HG03457 (cell line): Measurements from ENCODE around the gene IKBKE.

Experiments
- ATAC-seq: cut with Tn5 transposase; IDR thresholded peaks from one replicate; pipeline ENCODE4 v1.9.1; 2021; ENCODE audit warnings: moderate number of reproducible peaks; ENCODE audit not compliant: unreplicated experiment

IKBKE gene

GRCh38 chr1:206495011-206495461 lies 24.8 kb downstream of the IKBKE start:
- no peak for ATAC-seq

GRCh38 chr1:206495493-206496046 lies 25.3 kb downstream of the IKBKE start:
- no peak for ATAC-seq

GRCh38 chr1:206496131-206496793 lies 26.0 kb downstream of the IKBKE start:
- peak; percentile 58 for ATAC-seq

GRCh38 chr1:206497363-206497762 lies 27.1 kb downstream of the IKBKE start:
- ATAC-seq, result no peak

GRCh38 chr1:206497774-206498173 lies 27.5 kb downstream of the IKBKE start:
- ATAC-seq, result no peak

GRCh38 chr1:206498685-206499084 lies 28.4 kb downstream of the IKBKE start:
- ATAC-seq, result no peak

GRCh38 chr1:206500046-206500445 lies 29.8 kb downstream of the IKBKE start:
- no peak for ATAC-seq

GRCh38 chr1:206501881-206502280 lies 31.6 kb downstream of the IKBKE start:
- ATAC-seq, result no peak

- no peak for ATAC-seq
These were observed 32.1 kb downstream of the IKBKE start for GRCh38 chr1:206502403-206502802.

GRCh38 chr1:206502812-206503211 lies 32.5 kb downstream of the IKBKE start:
- ATAC-seq, result no peak

GRCh38 chr1:206503591-206504362 lies 33.5 kb downstream of the IKBKE start:
- peak; percentile 56 for ATAC-seq

GRCh38 chr1:206504363-206504713 lies 34.1 kb downstream of the IKBKE start:
- ATAC-seq, result no peak

- no peak for ATAC-seq
These were observed 35.6 kb downstream of the IKBKE start for GRCh38 chr1:206505702-206506355.

- ATAC-seq, result no peak
These were observed 36.4 kb downstream of the IKBKE start for GRCh38 chr1:206506405-206507283.

GRCh38 chr1:206507284-206508129 lies 37.2 kb downstream of the IKBKE start, which contains the start of gene RASSF5:
Gene RASSF5, plus strand, starts transcription at chr1:206507531. Its CDS starts 72 bp downstream, at chr1:206507603.
- no peak for ATAC-seq

- no peak for ATAC-seq
These were observed 38.0 kb downstream of the IKBKE start for GRCh38 chr1:206508130-206508889.

GRCh38 chr1:206508956-206509355 lies 38.7 kb downstream of the IKBKE start:
- no peak for ATAC-seq

- no peak for ATAC-seq
These were observed 39.5 kb downstream of the IKBKE start for GRCh38 chr1:206509612-206510257.
